GM10248 (cell line): ENCODE measurements around the gene ILDR2.
A peak's percentile ranks its signal among the peaks of the same experiment; 100 is the strongest.

ENCODE experiments used
- CTCF ChIA-PET: fragments of 300-600 bp; sonication (Branson Sonifier 250); formaldehyde crosslinking; extraction: SDS; loops from one replicate; lab custom pipeline; 2021; ENCODE audit warnings: antibody characterized with exemption; lab: Yijun Ruan, JAX
- POLR2A ChIA-PET: fragments of 350-650 bp; sonication (Branson Sonifier 250); formaldehyde crosslinking; extraction: SDS; loops from one replicate; lab custom pipeline; 2020; ENCODE audit warnings: antibody characterized with exemption; lab: Yijun Ruan, JAX
- DNase-seq: peaks from one replicate; pipeline ENCODE4 v3.0.0; 2012; ENCODE audit errors: extremely low spot score
- TF ChIP-seq, protein P1 (sequence below): IDR thresholded peaks from 2 replicates; pipeline ENCODE4 v1.5.1; 2012; ENCODE audit warnings: mild to moderate bottlenecking, low read depth; ENCODE audit errors: extremely low read depth, missing control alignments, control extremely low read depth

The ILDR2 gene

DNA sequence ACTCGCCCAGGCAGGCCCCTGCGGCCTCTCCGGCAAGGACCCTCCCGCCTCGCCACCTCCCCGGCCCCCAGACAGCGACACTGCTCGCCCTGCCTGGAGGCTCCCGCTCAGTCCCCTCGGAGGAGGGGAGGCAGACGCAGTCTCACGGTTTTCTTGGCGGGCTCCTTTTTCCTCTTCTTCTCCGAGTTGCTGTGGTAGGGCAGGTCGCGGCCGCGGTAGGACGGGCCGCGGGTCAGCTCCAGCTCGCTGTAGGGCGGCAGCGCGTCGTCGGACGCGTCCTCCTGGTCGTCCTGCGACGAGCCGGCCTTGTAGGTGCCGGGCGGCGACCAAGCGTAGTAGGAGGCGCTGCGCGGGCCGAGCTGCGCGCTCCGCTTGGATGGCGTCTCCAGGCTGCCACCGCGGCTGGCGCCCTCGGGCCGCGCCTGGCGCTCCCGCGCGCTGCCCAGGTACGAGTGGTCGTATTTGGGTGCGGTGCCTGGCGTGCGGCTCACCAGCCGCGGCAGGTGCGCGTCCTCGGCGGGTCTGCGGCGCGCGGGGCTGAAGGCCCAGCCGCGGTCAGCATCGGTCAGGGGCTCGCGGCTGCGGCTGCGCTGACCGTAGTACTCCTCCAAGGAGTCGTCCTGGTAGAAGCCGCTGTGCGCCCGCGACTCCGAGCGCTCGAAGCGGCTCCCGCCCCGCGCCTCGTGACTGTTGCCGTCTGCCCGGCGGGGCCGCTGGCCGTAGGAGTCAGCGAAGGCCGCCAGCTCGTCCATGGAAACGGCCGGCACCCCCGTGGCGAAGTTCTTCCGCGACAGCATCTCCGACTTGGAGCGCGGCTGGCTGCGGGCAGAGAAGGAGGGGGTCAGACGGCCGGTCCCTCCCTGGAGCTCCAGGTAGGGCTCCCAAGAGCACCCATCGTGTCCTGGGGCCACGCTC, 54.5 kb downstream of the ILDR2 start:
- DNase-seq: peak; percentile 38
- ChIA-PET CTCF (interaction anchor here (2.8 to 17.7 kb wide), 2 partner anchors 8 to 138 kb away, joined by 14 to 659 read pairs; no protein-coding TSS in a partner anchor), POLR2A (no interaction called here)
- TF ChIP-seq, protein P1, sequence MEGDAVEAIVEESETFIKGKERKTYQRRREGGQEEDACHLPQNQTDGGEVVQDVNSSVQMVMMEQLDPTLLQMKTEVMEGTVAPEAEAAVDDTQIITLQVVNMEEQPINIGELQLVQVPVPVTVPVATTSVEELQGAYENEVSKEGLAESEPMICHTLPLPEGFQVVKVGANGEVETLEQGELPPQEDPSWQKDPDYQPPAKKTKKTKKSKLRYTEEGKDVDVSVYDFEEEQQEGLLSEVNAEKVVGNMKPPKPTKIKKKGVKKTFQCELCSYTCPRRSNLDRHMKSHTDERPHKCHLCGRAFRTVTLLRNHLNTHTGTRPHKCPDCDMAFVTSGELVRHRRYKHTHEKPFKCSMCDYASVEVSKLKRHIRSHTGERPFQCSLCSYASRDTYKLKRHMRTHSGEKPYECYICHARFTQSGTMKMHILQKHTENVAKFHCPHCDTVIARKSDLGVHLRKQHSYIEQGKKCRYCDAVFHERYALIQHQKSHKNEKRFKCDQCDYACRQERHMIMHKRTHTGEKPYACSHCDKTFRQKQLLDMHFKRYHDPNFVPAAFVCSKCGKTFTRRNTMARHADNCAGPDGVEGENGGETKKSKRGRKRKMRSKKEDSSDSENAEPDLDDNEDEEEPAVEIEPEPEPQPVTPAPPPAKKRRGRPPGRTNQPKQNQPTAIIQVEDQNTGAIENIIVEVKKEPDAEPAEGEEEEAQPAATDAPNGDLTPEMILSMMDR: no peak

DNA sequence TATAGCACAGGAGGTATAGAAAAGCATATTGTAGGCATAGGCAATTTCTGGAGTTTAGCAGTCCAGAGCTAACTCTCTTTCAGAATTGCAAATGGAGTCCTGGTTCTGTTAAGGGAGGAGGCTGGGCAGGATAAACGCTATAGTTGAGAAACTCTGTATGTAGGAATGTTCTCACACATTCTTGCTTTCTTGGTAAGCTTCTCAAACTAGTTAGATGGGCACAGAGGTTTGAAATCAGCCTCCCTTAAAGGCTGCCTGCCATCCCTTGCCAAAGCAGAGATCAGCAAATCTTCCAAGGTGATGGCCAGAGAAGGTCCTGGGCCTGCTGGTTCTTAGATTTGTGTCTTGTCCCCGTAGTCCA, 56.4 kb downstream of the ILDR2 start:
- no peak for DNase-seq
- CTCF ChIA-PET: interaction anchor here (0.8 to 17.7 kb wide), 3 partner anchors 9 to 139 kb away, joined by 3 to 659 read pairs (median 17); no protein-coding TSS in a partner anchor
- TF ChIP-seq, protein P1: no peak
- POLR2A ChIA-PET: no interaction called here

DNA sequence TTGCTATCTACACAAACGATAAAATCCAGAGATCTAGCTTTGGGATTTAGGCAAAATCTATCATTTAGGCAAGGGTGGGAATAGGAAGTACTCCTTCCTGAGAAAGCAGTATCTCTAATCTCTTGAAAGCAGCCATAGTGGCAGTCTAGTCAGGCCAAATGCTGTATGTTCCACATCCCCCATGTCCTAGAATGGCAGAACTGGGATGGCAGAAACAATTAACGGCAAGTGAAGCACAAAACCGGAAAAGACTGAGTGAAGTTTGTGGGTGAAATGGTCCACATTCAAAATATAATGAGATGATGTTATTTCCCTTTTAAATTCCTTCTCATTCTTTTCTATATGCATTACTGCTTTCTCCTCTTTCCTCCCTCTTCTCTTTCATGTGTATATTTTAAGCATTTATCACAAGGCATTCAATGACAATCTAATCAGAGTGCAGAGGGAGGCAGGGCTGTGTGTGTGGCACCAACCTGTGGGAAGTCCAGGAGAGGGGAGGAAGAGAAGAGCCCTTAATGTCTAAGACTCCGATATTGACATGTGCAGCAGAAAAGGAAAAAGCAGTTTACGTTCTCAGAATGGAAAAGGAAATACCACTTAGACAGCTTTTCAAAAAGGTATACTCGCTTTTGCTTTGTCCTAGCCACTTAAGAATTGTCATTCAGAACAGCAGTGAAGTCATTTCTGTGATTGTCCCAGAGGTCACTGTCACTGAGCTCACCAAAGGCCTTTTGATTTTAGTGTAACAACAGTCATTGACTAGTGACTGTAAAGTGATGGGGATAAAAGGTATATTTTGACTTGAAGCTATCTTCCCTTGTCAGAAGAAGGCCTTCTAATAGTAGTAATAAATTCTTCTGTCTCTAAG, 57.0 kb downstream of the ILDR2 start:
- no peak for DNase-seq
- POLR2A ChIA-PET: no interaction called here
- TF ChIP-seq, protein P1: no peak
- CTCF ChIA-PET: interaction anchor here (0.8 to 17.7 kb wide), 3 partner anchors 9 to 140 kb away, joined by 3 to 659 read pairs (median 17); no protein-coding TSS in a partner anchor

DNA sequence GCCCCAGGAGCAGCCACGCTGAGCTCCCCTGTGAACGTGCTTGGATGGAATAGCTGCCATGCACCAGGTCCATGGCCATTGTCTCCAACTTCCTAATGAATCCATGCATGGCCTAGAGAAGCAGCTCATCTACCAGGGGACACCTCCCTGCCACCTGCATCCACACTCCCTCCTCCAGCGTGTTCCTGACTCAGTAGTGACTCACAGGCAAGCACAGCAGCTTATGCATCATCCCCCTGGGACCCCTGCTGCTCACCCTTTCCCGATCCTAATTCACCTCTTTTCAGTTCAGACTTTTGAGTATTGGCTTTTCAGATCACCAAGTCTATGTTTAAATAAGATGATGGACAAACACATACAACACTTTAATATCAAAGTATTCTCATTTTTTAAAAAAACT, 59.4 kb downstream of the ILDR2 start:
- ChIA-PET CTCF (interaction anchor here (1.6 to 17.7 kb wide), 2 partner anchors 10 to 142 kb away, joined by 7 to 659 read pairs; no protein-coding TSS in a partner anchor), POLR2A (no interaction called here)

DNA sequence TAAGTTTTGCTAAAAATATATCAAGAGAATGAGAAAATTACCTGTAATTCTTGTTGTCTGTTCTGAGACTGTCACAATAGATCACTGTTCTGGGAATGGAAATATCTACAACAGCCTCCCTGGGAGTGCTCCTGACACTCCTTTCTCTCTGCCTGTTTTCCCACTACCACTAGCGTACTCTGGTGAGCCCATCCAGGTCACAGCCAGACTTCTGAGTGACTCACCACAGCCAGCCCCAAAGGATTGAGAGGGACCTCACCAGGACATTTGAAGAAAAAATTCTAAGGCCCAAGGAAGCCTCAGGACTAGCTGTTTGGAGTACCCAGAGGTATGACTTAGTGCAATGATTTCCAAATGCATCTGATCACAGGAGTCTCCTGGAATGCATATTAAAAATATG, 60.3 kb downstream of the ILDR2 start:
- ChIA-PET CTCF (interaction anchor here (1.2 to 17.7 kb wide), 5 partner anchors 8 to 143 kb away, joined by 3 to 659 read pairs (median 7); no protein-coding TSS in a partner anchor), POLR2A (no interaction called here)
- TF ChIP-seq, protein P1: no peak
- no peak for DNase-seq

More for the DNA sequence above, 59.4 kb downstream of the ILDR2 start:
- DNase-seq: no peak
- TF ChIP-seq, protein P1: no peak

DNA sequence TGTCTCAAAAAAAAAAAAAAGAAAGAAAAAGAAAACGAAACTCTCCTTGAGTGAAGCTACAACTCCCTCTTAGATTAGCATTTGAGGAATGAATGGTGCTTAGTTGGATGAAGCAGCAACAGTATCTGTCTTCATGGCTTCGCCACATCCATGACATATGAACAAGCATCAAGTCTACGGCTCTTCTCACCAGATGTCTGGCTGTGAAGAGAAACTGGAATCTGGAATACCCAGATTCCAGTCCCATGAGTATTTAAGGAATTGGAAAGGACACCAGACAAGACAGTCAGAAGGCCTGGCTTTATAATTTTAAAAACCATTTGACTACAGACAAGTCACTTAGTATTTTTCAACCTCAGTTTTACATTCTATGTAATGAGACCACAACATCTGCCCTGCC, 61.2 kb downstream of the ILDR2 start:
- no peak for DNase-seq
- TF ChIP-seq, protein P1: no peak
- CTCF ChIA-PET: interaction anchor here (1.1 to 17.7 kb wide), 4 partner anchors 8 to 144 kb away, joined by 3 to 659 read pairs (median 8); no protein-coding TSS in a partner anchor
- POLR2A ChIA-PET: no interaction called here
